ENCODE results near the gene GPC3.

GPC3 gene

GRCh38 chrX:133961046-133961445, 24.3 kb downstream of the GPC3 start:
- H3K36me3 ChIP-seq: no peaks in the 10 kb centered on the region
- no peak for TF ChIP-seq CTCF (IDR thresholded peaks at IDR 0.05)
- H3K4me1 ChIP-seq (ENCODE audit: control insufficient read depth in 1 of 2, insufficient read depth in 1 of 2, low read depth in 1 of 2, low read length in 1 of 2): no peaks in the 10 kb centered on the region
- no peaks in the 10 kb centered on the region for H3K9me3 ChIP-seq
- H3K27me3 ChIP-seq: no peaks in the 10 kb centered on the region
- H3K4me3 ChIP-seq (ENCODE audit: low read depth in 1 of 2, low read length in 1 of 2): no peak overlapping the region
- no peak overlapping the region for H3K27ac ChIP-seq

- TF ChIP-seq CTCF (IDR thresholded peaks at IDR 0.05): no peak
- H3K36me3 ChIP-seq: no peaks in the 10 kb centered on the region
- H3K27ac ChIP-seq: no peak overlapping the region
- no peak overlapping the region for H3K4me3 ChIP-seq (ENCODE audit: low read depth in 1 of 2, low read length in 1 of 2)
- no peaks in the 10 kb centered on the region for H3K9me3 ChIP-seq
- H3K27me3 ChIP-seq: no peaks in the 10 kb centered on the region
- H3K4me1 ChIP-seq (ENCODE audit: control insufficient read depth in 1 of 2, insufficient read depth in 1 of 2, low read depth in 1 of 2, low read length in 1 of 2): no peaks in the 10 kb centered on the region
These were observed 25.4 kb downstream of the GPC3 start for GRCh38 chrX:133959972-133960371.

GRCh38 chrX:133958997-133959688, 26.3 kb downstream of the GPC3 start:
- TF ChIP-seq CTCF (IDR thresholded peaks at IDR 0.05): no peak
- Histone ChIP-seq H3K4me1 (ENCODE audit: control insufficient read depth in 1 of 2, insufficient read depth in 1 of 2, low read depth in 1 of 2, low read length in 1 of 2) (no peaks in the 10 kb centered on the region), H3K27me3 (no peaks in the 10 kb centered on the region), H3K4me3 (ENCODE audit: low read depth in 1 of 2, low read length in 1 of 2) (no peak overlapping the region), H3K9me3 (no peaks in the 10 kb centered on the region), H3K36me3 (no peaks in the 10 kb centered on the region), H3K27ac (no peak overlapping the region)

- Histone ChIP-seq H3K36me3 (no peaks in the 10 kb centered on the region), H3K9me3 (no peaks in the 10 kb centered on the region), H3K4me1 (ENCODE audit: control insufficient read depth in 1 of 2, insufficient read depth in 1 of 2, low read depth in 1 of 2, low read length in 1 of 2) (no peaks in the 10 kb centered on the region), H3K27me3 (no peaks in the 10 kb centered on the region), H3K4me3 (ENCODE audit: low read depth in 1 of 2, low read length in 1 of 2) (no peak overlapping the region), H3K27ac (no peak overlapping the region)
- TF ChIP-seq CTCF (IDR thresholded peaks at IDR 0.05): no peak
These were observed 28.6 kb downstream of the GPC3 start for GRCh38 chrX:133956570-133957340.

GRCh38 chrX:133953785-133954355, 31.5 kb downstream of the GPC3 start:
- H3K4me1 ChIP-seq (ENCODE audit: control insufficient read depth in 1 of 2, insufficient read depth in 1 of 2, low read depth in 1 of 2, low read length in 1 of 2): no peaks in the 10 kb centered on the region
- H3K27ac ChIP-seq: no peak overlapping the region
- H3K36me3 ChIP-seq: no peaks in the 10 kb centered on the region
- H3K9me3 ChIP-seq: no peaks in the 10 kb centered on the region
- no peaks in the 10 kb centered on the region for H3K27me3 ChIP-seq
- no peak for TF ChIP-seq CTCF (IDR thresholded peaks at IDR 0.05)
- no peak overlapping the region for H3K4me3 ChIP-seq (ENCODE audit: low read depth in 1 of 2, low read length in 1 of 2)
